Measurements from ENCODE around the gene ARGLU1. TPM values are rescaled to one million over a fixed set of nuclear protein-coding genes. Genes with fewer than 3 reads are reported as not detected.

Gene ARGLU1
- total and polyA plus RNA-seq, 10 donors = 99.5 to 204 (median 135) TPM

DNA sequence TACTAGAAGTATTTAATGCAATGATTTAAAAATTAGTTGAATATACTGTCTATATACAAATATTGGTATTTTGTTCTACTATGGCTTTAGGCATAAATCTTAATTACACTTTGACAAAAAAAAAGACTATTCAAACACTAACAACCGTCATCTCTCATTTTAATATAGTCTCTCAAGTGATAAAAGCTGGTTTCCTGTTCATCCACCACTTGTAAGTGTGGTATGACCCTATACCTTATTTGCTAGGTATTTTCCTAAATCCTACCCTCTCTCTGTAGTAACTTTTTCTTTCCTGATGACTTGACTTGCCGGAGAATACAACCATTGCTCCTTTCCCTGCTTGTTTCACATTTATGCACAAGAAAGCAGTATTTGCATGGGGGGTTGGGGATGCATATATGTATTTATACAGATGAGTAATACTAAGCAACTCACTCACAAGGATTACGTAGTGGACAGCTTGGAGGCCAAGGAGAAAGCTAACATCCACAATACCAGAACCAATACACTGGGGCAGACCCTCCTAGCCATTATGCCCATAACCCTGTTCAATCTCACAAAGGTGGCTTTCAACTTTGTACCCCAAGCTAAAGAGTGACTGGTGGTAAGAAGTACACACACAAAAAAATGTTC, 19.8 kb downstream of the ARGLU1 start:
- Histone ChIP-seq H3K4me3 (no peak overlapping the region), H3K9me3 (no peaks in the 10 kb centered on the region), H3K27ac (no peak overlapping the region), H3K36me3 (peaks cover 0 to 96% (median 21%) of the 10 kb centered on the region in 6 donors), H3K27me3 (replicated peaks in 1 of 7) (no peaks in the 10 kb centered on the region), H3K4me1 (peaks cover 0 to 76% (median 16%) of the 10 kb centered on the region in 6 donors)
- no peak for TF ChIP-seq CTCF (IDR thresholded peaks at IDR 0.05 in 8 of 11, conservative IDR thresholded peaks at IDR 0.05 in 3 of 11)
- TF ChIP-seq POLR2A (IDR thresholded peaks at IDR 0.05) = no peak
- no peak for TF ChIP-seq POLR2AphosphoS5 (IDR thresholded peaks at IDR 0.05)
- intact Hi-C loops (cut with DNase I; ENCODE audit: low total_unique reads) = no loop called here
- no peak for DNase-seq
- WGBS, 5 donors = 78 to 86% (median 85%) methylated on average over 3 of the region's 3 CpGs

DNA sequence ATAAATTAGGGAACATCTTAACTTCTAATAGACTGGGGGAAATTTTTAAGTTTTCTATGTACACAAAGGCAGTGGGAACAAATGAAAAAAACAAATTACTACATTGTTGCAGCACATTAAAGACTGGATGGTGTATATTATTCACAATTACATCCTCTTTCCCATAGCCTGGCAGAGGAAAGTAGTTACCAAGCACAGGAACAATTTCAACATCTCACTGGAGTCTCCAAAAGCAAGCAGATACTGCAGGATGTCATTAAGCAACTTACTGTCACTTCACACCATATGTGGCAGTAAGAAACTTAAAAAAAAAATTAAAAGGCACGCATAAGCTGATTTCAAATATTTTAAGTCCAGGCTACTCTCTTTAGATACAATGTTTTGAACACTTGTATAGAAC, 26.1 kb downstream of the ARGLU1 start:
- Histone ChIP-seq H3K27me3 (replicated peaks in 1 of 7) (no peaks in the 10 kb centered on the region), H3K36me3 (peaks cover 0 to 67% (median 16%) of the 10 kb centered on the region in 6 donors), H3K27ac (no peak overlapping the region), H3K4me1 (peaks cover 0 to 39% (median under 1%) of the 10 kb centered on the region in 6 donors), H3K4me3 (no peak overlapping the region), H3K9me3 (no peaks in the 10 kb centered on the region)
- DNase-seq = no peak
- WGBS, 5 donors = 52 to 85% (median 75%) methylated on average over 1 of the region's 1 CpG
- TF ChIP-seq POLR2A (IDR thresholded peaks at IDR 0.05) (no peak), CTCF (IDR thresholded peaks at IDR 0.05 in 8 of 11, conservative IDR thresholded peaks at IDR 0.05 in 3 of 11) (no peak), POLR2AphosphoS5 (IDR thresholded peaks at IDR 0.05) (no peak)
- intact Hi-C loops (cut with DNase I; ENCODE audit: low total_unique reads) = no loop called here

- no peaks in the 10 kb centered on the region for H3K27me3 ChIP-seq (replicated peaks in 1 of 7)
- peaks cover 0 to 55% (median 16%) of the 10 kb centered on the region in 6 donors for H3K36me3 ChIP-seq
- no peak for DNase-seq
- intact Hi-C loops (cut with DNase I; ENCODE audit: low total_unique reads) = no loop called here
- TF ChIP-seq CTCF (IDR thresholded peaks at IDR 0.05 in 8 of 11, conservative IDR thresholded peaks at IDR 0.05 in 3 of 11) (no peak), POLR2A (IDR thresholded peaks at IDR 0.05) (no peak), POLR2AphosphoS5 (IDR thresholded peaks at IDR 0.05) (no peak)
- no peak overlapping the region for H3K27ac ChIP-seq
- H3K4me1 ChIP-seq = peaks cover 0 to 51% (median 11%) of the 10 kb centered on the region in 6 donors
- 81 to 93% (median 89%) methylated on average over 4 of the region's 4 CpGs for WGBS, 5 donors
- H3K4me3 ChIP-seq = no peak overlapping the region
- no peaks in the 10 kb centered on the region for H3K9me3 ChIP-seq
Observed at GRCh38 chr13:106540613-106541012, 27.3 kb downstream of the ARGLU1 start.

GRCh38 chr13:106537521-106537920, 30.4 kb downstream of the ARGLU1 start:
- H3K27ac ChIP-seq = no peak overlapping the region

More at GRCh38 chr13:106537521-106537920, 30.4 kb downstream of the ARGLU1 start:
- no peak for TF ChIP-seq POLR2A (IDR thresholded peaks at IDR 0.05)
- no peak for TF ChIP-seq POLR2AphosphoS5 (IDR thresholded peaks at IDR 0.05)
- Histone ChIP-seq H3K36me3 (peaks cover 0 to 24% (median 4%) of the 10 kb centered on the region in 6 donors), H3K27me3 (replicated peaks in 1 of 7) (peaks cover 0 to 29% (median 22%) of the 10 kb centered on the region in 7 donors), H3K9me3 (no peaks in the 10 kb centered on the region), H3K4me1 (peaks cover 11 to 54% (median 35%) of the 10 kb centered on the region in 6 donors), H3K4me3 (no peak overlapping the region)
- WGBS, 5 donors = 59 to 70% (median 61%) methylated on average over 3 of the region's 3 CpGs
- no peak for DNase-seq
- intact Hi-C loops (cut with DNase I; ENCODE audit: low total_unique reads) = no loop called here
